Esophagus squamous epithelium (tissue), 4 donors: Measurements from ENCODE around the gene MST1R.

Source experiments
- POLR2A ChIP-seq, 4 donors: fragments of 450-650 bp; IDR thresholded peaks; one replicate each; pipeline ENCODE4 v1.6.1; 2017; ENCODE audit warnings: antibody characterized with exemption in 4 of 4, mild to moderate bottlenecking in 4 of 4, moderate library complexity in 3 of 4
- TF ChIP-seq, protein P1 (sequence below), 6 experiments: fragments of 450-650 bp in 4 of 6; fragments of 200-600 bp in 2 of 6; sonication (generic) in 2 of 6; IDR thresholded peaks; one replicate each; pipeline ENCODE4 v1.5.1; 2016 to 2019; ENCODE audit warnings: antibody characterized with exemption in 6 of 6, mild to moderate bottlenecking in 4 of 6, moderate library complexity in 4 of 6

DNA sequence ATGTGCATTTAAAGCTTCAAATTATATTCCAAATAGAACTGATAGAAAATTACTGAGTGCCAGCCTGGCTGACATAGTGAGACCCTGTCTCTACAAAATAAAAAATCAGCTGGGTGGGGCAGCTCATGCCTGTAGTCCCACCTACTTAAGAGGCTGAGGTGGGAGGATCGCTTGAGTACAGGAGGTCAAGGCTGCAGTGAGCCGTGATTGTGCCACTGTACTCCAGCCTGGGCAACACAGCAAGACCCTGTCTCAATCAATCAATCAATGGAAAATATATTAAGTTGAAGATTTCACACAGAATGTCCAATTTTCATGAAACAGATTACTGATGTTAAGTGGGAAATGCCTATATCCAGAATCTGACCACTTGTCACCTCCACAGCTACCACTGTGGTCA is 21.8 kb upstream of the MST1R start:
- TF ChIP-seq, protein P1, sequence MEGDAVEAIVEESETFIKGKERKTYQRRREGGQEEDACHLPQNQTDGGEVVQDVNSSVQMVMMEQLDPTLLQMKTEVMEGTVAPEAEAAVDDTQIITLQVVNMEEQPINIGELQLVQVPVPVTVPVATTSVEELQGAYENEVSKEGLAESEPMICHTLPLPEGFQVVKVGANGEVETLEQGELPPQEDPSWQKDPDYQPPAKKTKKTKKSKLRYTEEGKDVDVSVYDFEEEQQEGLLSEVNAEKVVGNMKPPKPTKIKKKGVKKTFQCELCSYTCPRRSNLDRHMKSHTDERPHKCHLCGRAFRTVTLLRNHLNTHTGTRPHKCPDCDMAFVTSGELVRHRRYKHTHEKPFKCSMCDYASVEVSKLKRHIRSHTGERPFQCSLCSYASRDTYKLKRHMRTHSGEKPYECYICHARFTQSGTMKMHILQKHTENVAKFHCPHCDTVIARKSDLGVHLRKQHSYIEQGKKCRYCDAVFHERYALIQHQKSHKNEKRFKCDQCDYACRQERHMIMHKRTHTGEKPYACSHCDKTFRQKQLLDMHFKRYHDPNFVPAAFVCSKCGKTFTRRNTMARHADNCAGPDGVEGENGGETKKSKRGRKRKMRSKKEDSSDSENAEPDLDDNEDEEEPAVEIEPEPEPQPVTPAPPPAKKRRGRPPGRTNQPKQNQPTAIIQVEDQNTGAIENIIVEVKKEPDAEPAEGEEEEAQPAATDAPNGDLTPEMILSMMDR (IDR thresholded peaks at IDR 0.05), result no peak
- no peak for TF ChIP-seq POLR2A (IDR thresholded peaks at IDR 0.05)
